HG02571 (cell line): ENCODE measurements around the gene FMO5.
"Not testable (repeated sequence)": the region's sequence is repeated elsewhere in the genome, so short reads cannot be mapped to it uniquely, and the experiment has no call there.

Experiments used
- ATAC-seq: cut with Tn5 transposase; IDR thresholded peaks from one replicate; pipeline ENCODE4 v1.9.1; 2021; ENCODE audit warnings: mild to moderate bottlenecking, moderate library complexity; ENCODE audit not compliant: unreplicated experiment

The FMO5 gene

DNA sequence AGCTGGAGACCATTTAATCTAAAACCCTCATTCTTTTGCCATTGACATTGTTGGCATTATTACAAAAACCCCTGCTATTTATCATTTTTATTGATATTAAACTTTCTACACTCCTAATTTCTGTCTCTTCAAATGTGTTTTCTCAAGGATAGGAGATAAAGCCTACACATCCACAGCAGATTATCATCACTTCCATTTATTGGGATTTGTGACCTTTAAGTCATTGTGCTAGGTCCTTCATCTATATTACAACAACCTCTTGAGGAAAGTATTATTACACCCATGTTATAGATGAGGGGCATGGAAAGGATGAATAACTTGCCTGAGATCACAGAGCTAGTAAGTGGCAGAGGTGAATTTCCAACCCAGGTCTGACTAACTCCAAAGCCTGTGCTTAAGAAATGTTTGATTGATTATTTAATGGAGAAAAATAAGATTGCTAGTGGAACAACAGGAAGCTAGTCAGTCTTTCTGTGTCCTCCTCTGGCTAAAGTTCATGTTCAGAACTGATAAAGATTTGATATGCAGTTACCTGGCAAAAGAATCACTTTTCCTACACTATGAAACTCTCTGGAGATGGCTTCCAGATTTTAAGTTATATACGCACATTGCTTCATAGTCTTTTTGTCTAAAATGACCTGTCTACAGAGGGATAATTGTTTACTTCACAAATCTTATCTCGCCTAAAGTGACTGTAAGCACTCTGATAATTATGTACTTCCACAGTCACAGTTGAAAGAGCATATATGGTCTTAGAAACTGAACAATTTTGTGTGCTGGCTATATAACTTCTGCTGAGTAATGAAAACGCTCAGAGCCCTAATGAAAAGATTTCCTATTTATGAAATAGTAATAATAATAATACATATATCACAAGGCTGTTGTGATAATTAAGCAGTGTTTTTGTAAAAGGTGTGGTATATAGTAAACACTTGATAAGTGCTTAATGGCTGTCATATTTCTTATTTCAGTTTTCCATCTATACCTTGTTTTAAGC is 15.0 kb downstream of the FMO5 start:
- no peak for ATAC-seq

DNA sequence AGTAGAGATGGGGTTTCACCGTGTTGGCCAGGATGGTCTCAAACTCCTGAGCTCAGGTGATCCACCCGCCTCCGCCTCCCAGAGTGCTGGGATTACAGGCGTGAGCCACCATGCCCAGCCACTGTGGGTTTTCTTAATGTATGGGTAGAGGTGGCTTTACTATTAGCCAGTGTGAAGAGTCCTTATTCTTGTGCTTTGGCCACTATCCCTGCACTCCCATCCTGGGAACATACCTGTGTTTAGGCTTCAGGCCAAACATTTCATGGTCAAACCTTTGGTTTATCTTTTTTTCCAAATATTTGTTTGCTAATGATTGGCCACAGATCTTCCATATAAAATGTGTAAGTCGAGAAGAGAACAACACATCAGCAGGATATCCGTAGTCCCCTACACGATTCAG is 16.5 kb downstream of the FMO5 start:
- no peak for ATAC-seq

- ATAC-seq, result no peak
Observed at GRCh38 chr1:147207192-147207591, 17.9 kb downstream of the FMO5 start.

GRCh38 chr1:147204080-147204479 is 21.1 kb downstream of the FMO5 start:
- no peak for ATAC-seq

DNA sequence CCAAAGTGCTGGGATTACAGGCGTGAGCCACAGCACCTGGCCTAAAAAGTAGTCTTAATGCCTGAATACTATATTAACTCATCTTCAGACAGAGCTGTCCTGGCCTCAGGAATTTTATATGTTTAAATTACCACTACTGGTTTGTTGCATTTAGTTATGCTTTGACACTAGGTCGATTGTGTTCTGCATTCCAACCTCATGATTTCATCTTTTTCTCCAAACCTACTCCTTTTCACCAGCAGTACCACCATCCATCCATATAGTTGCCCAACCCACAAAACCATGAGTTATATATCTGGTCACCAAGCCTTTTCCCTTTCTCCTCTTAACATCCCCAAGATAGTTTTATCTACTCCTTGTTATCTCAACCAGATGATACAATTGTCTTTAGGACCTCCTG is 22.6 kb downstream of the FMO5 start:
- ATAC-seq, result no peak

- ATAC-seq, result no peak
Observed at GRCh38 chr1:147201786-147202185, 23.4 kb downstream of the FMO5 start.

GRCh38 chr1:147201276-147201675 is 23.9 kb downstream of the FMO5 start:
- ATAC-seq, result no peak

DNA sequence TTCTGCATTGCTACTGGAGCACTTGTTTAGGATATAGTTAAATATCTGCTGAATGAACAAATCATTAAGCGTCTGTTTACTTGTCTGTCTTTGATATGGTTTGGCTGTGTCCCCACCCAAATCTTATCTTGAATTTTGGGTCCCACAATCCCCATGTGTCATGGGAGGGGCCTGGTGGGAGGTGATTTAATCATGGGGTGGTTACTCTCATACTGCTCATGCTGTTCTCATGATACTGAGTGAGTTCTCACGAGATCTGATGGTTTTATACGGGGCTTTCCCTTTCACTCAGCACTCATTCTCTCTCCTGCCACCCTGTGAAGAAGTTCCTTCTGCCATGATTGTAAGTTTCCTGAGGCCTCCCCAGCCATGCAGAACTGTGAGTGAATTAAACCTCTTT is 27.8 kb downstream of the FMO5 start:
- not testable (repeated sequence) for ATAC-seq

DNA sequence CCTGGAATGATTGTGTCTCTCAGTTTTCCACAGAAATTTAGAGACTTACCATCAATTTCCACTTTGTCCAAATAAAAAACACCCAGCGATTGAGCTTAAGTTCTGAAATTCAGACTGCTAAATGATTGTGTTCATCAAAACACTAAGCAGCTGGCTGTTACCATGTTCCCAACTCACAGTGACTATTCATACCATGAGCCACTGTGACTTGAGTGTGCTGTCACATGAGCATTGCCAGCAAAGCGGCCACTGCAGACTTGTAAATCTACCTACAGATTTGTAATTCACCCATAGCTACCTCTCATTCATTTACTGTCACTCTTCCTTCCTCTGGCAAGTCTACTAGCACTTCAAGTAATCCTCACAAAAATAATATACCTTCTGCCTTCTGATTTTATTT is 35.6 kb downstream of the FMO5 start:
- no peak for ATAC-seq

- no peak for ATAC-seq
Observed at GRCh38 chr1:147185432-147185831, 39.7 kb downstream of the FMO5 start.

DNA sequence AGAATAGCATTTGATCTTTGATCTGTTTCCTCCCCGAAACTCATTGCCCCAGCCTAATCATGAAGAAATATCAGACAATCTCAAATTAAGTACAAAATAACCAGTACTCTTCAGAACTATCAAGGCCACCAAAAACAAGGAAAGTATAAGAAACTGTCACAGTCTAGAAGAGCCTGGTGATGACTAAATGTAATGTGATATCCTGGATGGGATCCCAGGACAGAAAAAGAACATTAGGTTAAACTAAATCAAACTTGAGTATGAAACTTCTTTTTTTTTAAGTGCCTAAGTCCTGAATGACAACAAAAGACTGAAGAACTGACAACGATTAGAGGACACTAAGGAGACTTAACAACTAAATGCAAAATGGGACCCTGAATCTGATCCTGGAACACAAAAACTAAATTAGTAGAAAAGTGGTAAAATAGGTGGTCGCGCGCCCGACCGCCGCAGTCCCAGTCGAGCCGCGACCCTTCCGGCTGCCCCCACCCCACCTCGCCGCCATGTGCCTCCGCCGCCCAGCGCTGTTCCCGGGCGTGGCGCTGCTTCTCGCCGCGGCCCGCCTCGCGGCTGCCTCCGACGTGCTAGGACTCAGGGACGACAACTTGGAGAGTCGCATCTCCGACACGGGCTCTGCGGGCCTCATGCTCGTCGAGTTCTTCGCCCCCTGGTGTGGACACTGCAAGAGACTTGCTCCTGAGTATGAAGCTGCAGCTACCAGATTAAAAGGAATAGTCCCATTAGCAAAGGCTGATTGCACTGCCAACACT is 47.3 kb downstream of the FMO5 start:
- no peak for ATAC-seq

DNA sequence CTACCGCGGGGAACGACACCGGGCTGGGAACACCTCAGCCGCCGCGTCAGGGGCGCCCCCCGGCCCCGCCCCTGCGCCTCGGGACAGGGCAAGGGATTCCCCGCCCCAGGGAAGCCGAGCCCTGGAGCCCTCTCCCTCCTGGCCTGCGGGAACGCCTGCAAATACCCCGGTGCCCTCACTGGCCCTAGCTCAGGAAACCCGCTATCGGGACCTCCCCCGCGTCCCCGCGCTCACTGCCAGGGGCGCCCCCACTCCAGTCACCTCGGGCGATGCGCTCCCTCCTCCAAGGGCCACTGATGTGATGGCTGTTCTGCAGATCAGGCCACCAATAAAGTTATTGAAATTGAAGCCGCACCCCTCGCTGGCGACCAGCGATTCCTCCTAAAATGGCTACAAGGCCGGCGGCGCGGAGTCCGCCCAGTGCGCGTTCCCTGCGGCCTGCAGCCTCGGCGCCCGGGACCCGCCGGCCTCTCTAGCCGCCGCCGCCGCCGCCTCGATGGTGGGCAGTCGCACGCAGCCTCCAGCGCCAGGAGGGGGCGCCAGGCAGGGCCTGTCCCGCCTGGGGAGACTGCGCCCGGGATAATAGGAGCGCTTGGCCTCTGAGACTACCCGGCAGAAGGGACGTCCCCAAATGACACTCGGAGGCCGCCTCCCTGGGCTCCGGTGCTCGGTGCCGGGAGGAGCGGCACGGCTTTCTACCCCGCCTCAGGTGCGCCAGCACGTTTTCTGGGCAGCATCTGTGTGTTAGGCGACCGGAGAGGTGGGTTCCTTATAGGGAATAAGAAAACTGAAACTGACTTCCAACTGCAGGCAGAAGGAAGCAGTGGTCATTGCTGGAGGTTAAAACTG is 52.7 kb downstream of the FMO5 start, which contains the start of gene PRKAB2:
TSS of gene PRKAB2 (minus strand) at position 303 of the 849 bp plus-strand sequence. CDS start 326 bp downstream, outside the sequence.
- ATAC-seq, result peak; percentile 87

GRCh38 chr1:147171399-147172167 is 53.6 kb downstream of the FMO5 start:
- no peak for ATAC-seq

- no peak for ATAC-seq
Observed at GRCh38 chr1:147169840-147170674, 55.1 kb downstream of the FMO5 start.

DNA sequence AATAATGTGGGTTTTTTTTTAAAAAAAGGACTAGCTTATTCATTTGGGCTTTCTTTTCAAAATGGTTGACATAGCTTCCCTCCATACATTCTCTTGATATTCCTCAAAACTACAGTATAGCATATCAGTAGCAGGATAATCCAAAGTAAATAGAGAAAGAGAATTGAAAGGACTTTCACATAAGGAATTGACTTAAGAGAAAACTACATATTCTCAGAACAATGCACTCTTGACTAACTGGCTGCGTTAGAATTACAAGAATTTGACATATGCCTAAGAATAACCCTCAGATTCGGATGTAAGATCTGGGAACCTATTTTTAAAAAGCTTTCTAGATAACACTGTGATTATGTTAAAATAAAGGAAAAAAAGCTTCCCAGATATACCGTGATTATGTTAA is 56.0 kb downstream of the FMO5 start:
- no peak for ATAC-seq

- no peak for ATAC-seq
Observed at GRCh38 chr1:147168626-147169058, 56.5 kb downstream of the FMO5 start.

GRCh38 chr1:147167365-147167764 is 57.8 kb downstream of the FMO5 start:
- ATAC-seq, result no peak

- ATAC-seq, result no peak
Observed at GRCh38 chr1:147163019-147163418, 62.1 kb downstream of the FMO5 start.

GRCh38 chr1:147162093-147162492 is 63.0 kb downstream of the FMO5 start:
- no peak for ATAC-seq
